HL-60/S4 (cell line): ENCODE measurements around the gene EHMT1.
"Not testable (repeated sequence)": the region's sequence is repeated elsewhere in the genome, so short reads cannot be mapped to it uniquely, and the experiment has no call there.

Experiments used
- in situ Hi-C: fragments of 300-500 bp; cut with MboI; formaldehyde crosslinking; loops from 2 replicates; pipeline ENCODE4 v1.14.3; 2022; ENCODE audit warnings: low sequenced_read_pairs

Gene EHMT1

GRCh38 chr9:137614631-137615386, 4.0 kb upstream of the EHMT1 start:
- in situ Hi-C loops, result no loop called here

- in situ Hi-C loops, result no loop called here
These were observed 3.4 kb upstream of the EHMT1 start for GRCh38 chr9:137615387-137615871.

- in situ Hi-C loops, result no loop called here
These were observed 639 bp downstream of the EHMT1 start for GRCh38 chr9:137619240-137620047.

- in situ Hi-C loops, result no loop called here
These were observed 1.2 kb downstream of the EHMT1 start for GRCh38 chr9:137620048-137620405.

- in situ Hi-C loops, result no loop called here
These were observed 1.8 kb downstream of the EHMT1 start for GRCh38 chr9:137620581-137620980.

GRCh38 chr9:137621131-137621757, 2.4 kb downstream of the EHMT1 start:
- in situ Hi-C loops, result no loop called here

GRCh38 chr9:137622211-137622610, 3.4 kb downstream of the EHMT1 start:
- in situ Hi-C loops, result not testable (repeated sequence)

- in situ Hi-C loops, result no loop called here
These were observed 7.7 kb downstream of the EHMT1 start for GRCh38 chr9:137626464-137626863.

- in situ Hi-C loops, result not testable (repeated sequence)
These were observed 8.6 kb downstream of the EHMT1 start for GRCh38 chr9:137627406-137627805.

GRCh38 chr9:137630126-137630525, 11.3 kb downstream of the EHMT1 start:
- in situ Hi-C loops, result no loop called here

GRCh38 chr9:137630679-137631078, 11.9 kb downstream of the EHMT1 start:
- in situ Hi-C loops, result no loop called here

GRCh38 chr9:137631345-137632229, 12.8 kb downstream of the EHMT1 start:
- in situ Hi-C loops, result no loop called here

- in situ Hi-C loops, result no loop called here
These were observed 13.7 kb downstream of the EHMT1 start for GRCh38 chr9:137632230-137633161.

- in situ Hi-C loops, result no loop called here
These were observed 15.2 kb downstream of the EHMT1 start for GRCh38 chr9:137634016-137634415.

- in situ Hi-C loops, result no loop called here
These were observed 19.9 kb downstream of the EHMT1 start for GRCh38 chr9:137638680-137639079.

- in situ Hi-C loops, result no loop called here
These were observed 20.7 kb downstream of the EHMT1 start for GRCh38 chr9:137639303-137640051.

- in situ Hi-C loops, result no loop called here
These were observed 22.1 kb downstream of the EHMT1 start for GRCh38 chr9:137640862-137641261.

GRCh38 chr9:137642118-137642601, 23.4 kb downstream of the EHMT1 start:
- in situ Hi-C loops, result no loop called here

- in situ Hi-C loops, result no loop called here
These were observed 24.1 kb downstream of the EHMT1 start for GRCh38 chr9:137642892-137643291.
